Measurements from ENCODE around the gene ANKS1B.

The ANKS1B gene

GRCh38 chr12:98945864-98946263 lies 1038.9 kb downstream of the ANKS1B start:
- no peak for TF ChIP-seq TEAD4 (IDR thresholded peaks at IDR 0.05)
- no peak for TF ChIP-seq TCF12 (IDR thresholded peaks at IDR 0.05; ENCODE audit: low read depth)
- no peak for TF ChIP-seq CREB1 (IDR thresholded peaks at IDR 0.05; ENCODE audit: low read depth)
- no peak for TF ChIP-seq RAD21 (IDR thresholded peaks at IDR 0.05; ENCODE audit: low read depth)
- TF ChIP-seq FOXM1 (IDR thresholded peaks at IDR 0.05; ENCODE audit: borderline replicate concordance, low read depth) = no peak
- TF ChIP-seq TAF1 (IDR thresholded peaks at IDR 0.05; ENCODE audit: low read depth) = no peak
- TF ChIP-seq YY1 (IDR thresholded peaks at IDR 0.05; ENCODE audit: low read depth) = no peak
- no peak for TF ChIP-seq CEBPB (IDR thresholded peaks at IDR 0.05)
- TF ChIP-seq EP300 (IDR thresholded peaks at IDR 0.05; ENCODE audit: borderline replicate concordance) = no peak
- no peak for TF ChIP-seq NFIC (IDR thresholded peaks at IDR 0.05)
- no peak for TF ChIP-seq ZBTB7A (IDR thresholded peaks at IDR 0.05; ENCODE audit: low read depth)
- no peak for TF ChIP-seq REST (IDR thresholded peaks at IDR 0.05; ENCODE audit: low read depth)
- no peak for TF ChIP-seq EGR1 (IDR thresholded peaks at IDR 0.05)

GRCh38 chr12:98939926-98940325 lies 1044.8 kb downstream of the ANKS1B start:
- TF ChIP-seq EGR1 (IDR thresholded peaks at IDR 0.05) (no peak), CEBPB (IDR thresholded peaks at IDR 0.05) (no peak), ZBTB7A (IDR thresholded peaks at IDR 0.05; ENCODE audit: low read depth) (no peak), RAD21 (IDR thresholded peaks at IDR 0.05; ENCODE audit: low read depth) (no peak), TEAD4 (IDR thresholded peaks at IDR 0.05) (no peak), USF1 (IDR thresholded peaks at IDR 0.05) (no peak), MAX (IDR thresholded peaks at IDR 0.05) (no peak)

- TF ChIP-seq RAD21 (IDR thresholded peaks at IDR 0.05; ENCODE audit: low read depth) (peak; percentile 78), TEAD4 (IDR thresholded peaks at IDR 0.05) (no peak)
Measured at GRCh38 chr12:98939350-98939749, 1045.4 kb downstream of the ANKS1B start.

- TF ChIP-seq RAD21 (IDR thresholded peaks at IDR 0.05; ENCODE audit: low read depth) = no peak
- no peak for TF ChIP-seq ZBTB7A (IDR thresholded peaks at IDR 0.05; ENCODE audit: low read depth)
- no peak for TF ChIP-seq EP300 (IDR thresholded peaks at IDR 0.05; ENCODE audit: borderline replicate concordance)
- no peak for TF ChIP-seq CREB1 (IDR thresholded peaks at IDR 0.05; ENCODE audit: low read depth)
- no peak for TF ChIP-seq MAX (IDR thresholded peaks at IDR 0.05)
- TF ChIP-seq CEBPB (IDR thresholded peaks at IDR 0.05) = no peak
- no peak for TF ChIP-seq TAF1 (IDR thresholded peaks at IDR 0.05; ENCODE audit: low read depth)
- no peak for TF ChIP-seq FOXM1 (IDR thresholded peaks at IDR 0.05; ENCODE audit: borderline replicate concordance, low read depth)
- TF ChIP-seq NFIC (IDR thresholded peaks at IDR 0.05) = no peak
- no peak for TF ChIP-seq YY1 (IDR thresholded peaks at IDR 0.05; ENCODE audit: low read depth)
- TF ChIP-seq EGR1 (IDR thresholded peaks at IDR 0.05) = no peak
- no peak for TF ChIP-seq TCF12 (IDR thresholded peaks at IDR 0.05; ENCODE audit: low read depth)
- TF ChIP-seq REST (IDR thresholded peaks at IDR 0.05; ENCODE audit: low read depth) = no peak
Measured at GRCh38 chr12:98935847-98936246, 1048.9 kb downstream of the ANKS1B start.

- TF ChIP-seq YY1 (IDR thresholded peaks at IDR 0.05; ENCODE audit: low read depth) (no peak), USF1 (IDR thresholded peaks at IDR 0.05) (no peak), RAD21 (IDR thresholded peaks at IDR 0.05; ENCODE audit: low read depth) (no peak), ZBTB7A (IDR thresholded peaks at IDR 0.05; ENCODE audit: low read depth) (no peak), CREB1 (IDR thresholded peaks at IDR 0.05; ENCODE audit: low read depth) (no peak), REST (IDR thresholded peaks at IDR 0.05; ENCODE audit: low read depth) (no peak), TAF1 (IDR thresholded peaks at IDR 0.05; ENCODE audit: low read depth) (no peak)
Measured at GRCh38 chr12:98922871-98923270, 1061.9 kb downstream of the ANKS1B start.
